Melanocyte of skin (primary cell): ENCODE results near the gene SLITRK4. TPM values are rescaled to one million over a fixed set of nuclear protein-coding genes. Genes with fewer than 3 reads are reported as not detected.

Experiments
- total RNA-seq, 2 donors: library from RNA; depleted of rRNA; stranded (reverse); fragments of >200 nt; gene quantifications; 2 replicates each; pipeline ENCODE4 v1.2.3, GENCODE V29; 2012

Gene SLITRK4, protein sequence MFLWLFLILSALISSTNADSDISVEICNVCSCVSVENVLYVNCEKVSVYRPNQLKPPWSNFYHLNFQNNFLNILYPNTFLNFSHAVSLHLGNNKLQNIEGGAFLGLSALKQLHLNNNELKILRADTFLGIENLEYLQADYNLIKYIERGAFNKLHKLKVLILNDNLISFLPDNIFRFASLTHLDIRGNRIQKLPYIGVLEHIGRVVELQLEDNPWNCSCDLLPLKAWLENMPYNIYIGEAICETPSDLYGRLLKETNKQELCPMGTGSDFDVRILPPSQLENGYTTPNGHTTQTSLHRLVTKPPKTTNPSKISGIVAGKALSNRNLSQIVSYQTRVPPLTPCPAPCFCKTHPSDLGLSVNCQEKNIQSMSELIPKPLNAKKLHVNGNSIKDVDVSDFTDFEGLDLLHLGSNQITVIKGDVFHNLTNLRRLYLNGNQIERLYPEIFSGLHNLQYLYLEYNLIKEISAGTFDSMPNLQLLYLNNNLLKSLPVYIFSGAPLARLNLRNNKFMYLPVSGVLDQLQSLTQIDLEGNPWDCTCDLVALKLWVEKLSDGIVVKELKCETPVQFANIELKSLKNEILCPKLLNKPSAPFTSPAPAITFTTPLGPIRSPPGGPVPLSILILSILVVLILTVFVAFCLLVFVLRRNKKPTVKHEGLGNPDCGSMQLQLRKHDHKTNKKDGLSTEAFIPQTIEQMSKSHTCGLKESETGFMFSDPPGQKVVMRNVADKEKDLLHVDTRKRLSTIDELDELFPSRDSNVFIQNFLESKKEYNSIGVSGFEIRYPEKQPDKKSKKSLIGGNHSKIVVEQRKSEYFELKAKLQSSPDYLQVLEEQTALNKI
- total RNA-seq = not detected

DNA sequence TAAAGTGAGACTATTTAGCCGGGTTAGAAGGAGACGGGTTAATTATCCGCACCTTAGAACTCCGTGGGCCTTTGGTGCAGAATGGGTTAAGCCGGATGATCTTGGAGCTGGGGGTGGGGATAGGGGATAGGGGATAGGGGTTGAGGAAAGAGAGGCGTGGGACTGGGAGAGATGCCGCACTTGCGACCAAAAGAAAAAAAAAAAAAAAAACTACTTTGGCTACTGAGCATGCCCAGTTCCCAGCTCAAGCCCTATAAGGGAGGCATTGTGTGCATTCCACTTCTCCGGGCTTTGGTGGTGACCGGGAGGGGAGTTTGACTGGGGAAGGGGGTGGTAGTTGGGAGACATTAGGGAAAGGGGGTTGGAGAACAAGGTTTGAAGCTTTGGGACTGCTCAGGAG, at the start of gene SLITRK4:
TSS of gene SLITRK4 (minus strand) at position 187 of the 400 bp plus-strand sequence. CDS start 4,993 bp downstream, outside the sequence.

Other genes with a start within 250 kb of the SLITRK4 start
- gene SPANXN3, start 118.6 kb downstream of the SLITRK4 start, total RNA-seq = not detected
- not detected for gene SPANXN2, start 84.7 kb upstream of the SLITRK4 start, total RNA-seq
- gene UBE2NL, start 248.0 kb upstream of the SLITRK4 start, total RNA-seq = not detected